ENCODE data around the gene DEFB113. TPM values are rescaled to one million over a fixed set of nuclear protein-coding genes. Genes with fewer than 3 reads are reported as not detected.

DEFB113 gene
- not detected for total RNA-seq (ENCODE audit: unreplicated experiment)
- long read RNA-seq = 0 reads

GRCh38 chr6:49969605-49970004 lies at the start of gene DEFB113:
Gene DEFB113, minus strand, starts transcription at chr6:49969625. Its CDS starts 0 bp downstream, at chr6:49969625.
- DNase-seq = no peak
- H3K27ac Mint-ChIP-seq (ENCODE audit: unreplicated experiment) = no peak within 1 kb of the TSS
- no peaks in the 10 kb centered on the region for H3K27me3 Mint-ChIP-seq (ENCODE audit: unreplicated experiment)
- H3K4me3 Mint-ChIP-seq (ENCODE audit: unreplicated experiment) = no peak within 1 kb of the TSS
- H3K9me3 Mint-ChIP-seq (ENCODE audit: unreplicated experiment) = no peaks in the 10 kb centered on the region
- no peak for TF ChIP-seq CTCF (IDR thresholded peaks at IDR 0.05; ENCODE audit: partially characterized antibody, unreplicated experiment)
- no peaks in the 10 kb centered on the region for H3K4me1 Mint-ChIP-seq (ENCODE audit: low read depth, unreplicated experiment)
- no peaks in the 10 kb centered on the region for H3K36me3 Mint-ChIP-seq (ENCODE audit: unreplicated experiment)

- H3K4me3 Mint-ChIP-seq (ENCODE audit: unreplicated experiment) = no peak overlapping the region
- H3K4me1 Mint-ChIP-seq (ENCODE audit: low read depth, unreplicated experiment) = peaks cover 7% of the 10 kb centered on the region
- no peak for DNase-seq
- H3K27me3 Mint-ChIP-seq (ENCODE audit: unreplicated experiment) = no peaks in the 10 kb centered on the region
- H3K36me3 Mint-ChIP-seq (ENCODE audit: unreplicated experiment) = no peaks in the 10 kb centered on the region
- H3K9me3 Mint-ChIP-seq (ENCODE audit: unreplicated experiment) = no peaks in the 10 kb centered on the region
- no peak for TF ChIP-seq CTCF (IDR thresholded peaks at IDR 0.05; ENCODE audit: partially characterized antibody, unreplicated experiment)
- no peak overlapping the region for H3K27ac Mint-ChIP-seq (ENCODE audit: unreplicated experiment)
Observed at GRCh38 chr6:50007819-50008218, 38.4 kb upstream of the DEFB113 start.

- Mint-ChIP-seq H3K4me3 (ENCODE audit: unreplicated experiment) (no peak overlapping the region), H3K27ac (ENCODE audit: unreplicated experiment) (no peak overlapping the region), H3K4me1 (ENCODE audit: low read depth, unreplicated experiment) (peaks cover 2% of the 10 kb centered on the region), H3K9me3 (ENCODE audit: unreplicated experiment) (no peaks in the 10 kb centered on the region), H3K27me3 (ENCODE audit: unreplicated experiment) (no peaks in the 10 kb centered on the region), H3K36me3 (ENCODE audit: unreplicated experiment) (no peaks in the 10 kb centered on the region)
- DNase-seq = no peak
- no peak for TF ChIP-seq CTCF (IDR thresholded peaks at IDR 0.05; ENCODE audit: partially characterized antibody, unreplicated experiment)
Observed at GRCh38 chr6:50003139-50003538, 33.7 kb upstream of the DEFB113 start.

- no peak overlapping the region for H3K4me3 Mint-ChIP-seq (ENCODE audit: unreplicated experiment)
- H3K27ac Mint-ChIP-seq (ENCODE audit: unreplicated experiment) = no peak overlapping the region
- H3K4me1 Mint-ChIP-seq (ENCODE audit: low read depth, unreplicated experiment) = no peaks in the 10 kb centered on the region
- no peak for TF ChIP-seq CTCF (IDR thresholded peaks at IDR 0.05; ENCODE audit: partially characterized antibody, unreplicated experiment)
- no peaks in the 10 kb centered on the region for H3K27me3 Mint-ChIP-seq (ENCODE audit: unreplicated experiment)
- no peaks in the 10 kb centered on the region for H3K9me3 Mint-ChIP-seq (ENCODE audit: unreplicated experiment)
- no peaks in the 10 kb centered on the region for H3K36me3 Mint-ChIP-seq (ENCODE audit: unreplicated experiment)
- no peak for DNase-seq
Observed at GRCh38 chr6:49995278-49995677, 25.9 kb upstream of the DEFB113 start.

GRCh38 chr6:49988900-49989299 lies 19.5 kb upstream of the DEFB113 start:
- H3K27ac Mint-ChIP-seq (ENCODE audit: unreplicated experiment) = no peak overlapping the region
- H3K9me3 Mint-ChIP-seq (ENCODE audit: unreplicated experiment) = no peaks in the 10 kb centered on the region
- H3K27me3 Mint-ChIP-seq (ENCODE audit: unreplicated experiment) = no peaks in the 10 kb centered on the region
- DNase-seq = no peak
- H3K4me3 Mint-ChIP-seq (ENCODE audit: unreplicated experiment) = no peak overlapping the region
- no peaks in the 10 kb centered on the region for H3K36me3 Mint-ChIP-seq (ENCODE audit: unreplicated experiment)
- no peaks in the 10 kb centered on the region for H3K4me1 Mint-ChIP-seq (ENCODE audit: low read depth, unreplicated experiment)
- TF ChIP-seq CTCF (IDR thresholded peaks at IDR 0.05; ENCODE audit: partially characterized antibody, unreplicated experiment) = no peak

Data from glutamatergic neuron (in vitro differentiated cells).